BJ (cell line): ENCODE results near the gene PIGT. TPM values are rescaled to one million over a fixed set of nuclear protein-coding genes. Genes with fewer than 3 reads are reported as not detected.

Experiments used
- CTCF ChIA-PET: fragments of 350-600 bp; formaldehyde crosslinking; extraction: SDS; loops from one replicate; lab custom pipeline; 2021; ENCODE audit warnings: antibody characterized with exemption, inconsistent platforms; lab: Yijun Ruan, JAX
- POLR2A ChIA-PET: fragments of 300-600 bp; sonication (Branson Sonifier 250); formaldehyde crosslinking; extraction: SDS; loops from one replicate; lab custom pipeline; 2021; ENCODE audit warnings: antibody characterized with exemption; lab: Charles Lee
- DNase-seq: peaks from one replicate; pipeline ENCODE4 v3.0.0-alpha.2; 2011; ENCODE audit warnings: low read depth
- H3K27me3 ChIP-seq: 2 replicates; pipeline ENCODE4 v1.6.0; 2011; ENCODE audit warnings: low read length; ENCODE audit not compliant: control insufficient read depth, insufficient read depth
- H3K36me3 ChIP-seq: 2 replicates; pipeline ENCODE4 v1.5.1; 2011; ENCODE audit warnings: low read length; ENCODE audit not compliant: control insufficient read depth, insufficient read depth
- H3K4me3 ChIP-seq: 2 replicates; pipeline ENCODE4 v1.5.1; 2011; ENCODE audit warnings: low read depth, mild to moderate bottlenecking, control low read depth, low read length
- CTCF ChIP-seq: IDR thresholded peaks from 2 replicates; pipeline ENCODE4 v1.5.1; 2011; ENCODE audit warnings: low read depth, mild to moderate bottlenecking, control low read depth, inconsistent platforms, low read length, moderate library complexity; ENCODE audit not compliant: insufficient read depth
- polyA plus RNA-seq: library from polyadenylated mRNA; depleted of rRNA; stranded (reverse); fragments of >200 nt; gene quantifications from 2 replicates; pipeline ENCODE4 v1.2.3, GENCODE V29; 2011

Gene PIGT
- polyA plus RNA-seq, 1 experiment: 236 TPM

- Histone ChIP-seq H3K36me3 (no peaks in the 10 kb centered on the region), H3K27me3 (peaks cover 6% of the 10 kb centered on the region), H3K4me3 (no peak overlapping the region)
- ChIA-PET CTCF (interaction anchor here (1.0 to 2.8 kb wide), 4 partner anchors 7 to 151 kb away, joined by 3 to 17 read pairs (median 5); no protein-coding TSS in a partner anchor), POLR2A (no interaction called here)
- DNase-seq: no peak
- no peak for TF ChIP-seq CTCF
Measured at GRCh38 chr20:45444050-45444449, 28.1 kb downstream of the PIGT start.

GRCh38 chr20:45445805-45446562 lies 30.0 kb downstream of the PIGT start:
- TF ChIP-seq CTCF: peak; percentile 53
- H3K4me3 ChIP-seq: no peak overlapping the region
- DNase-seq: no peak
- peaks cover 6% of the 10 kb centered on the region for H3K27me3 ChIP-seq
- CTCF ChIA-PET: interaction anchor here (0.8 to 2.8 kb wide), 8 partner anchors 9 to 130 kb away, joined by 3 to 17 read pairs (median 4); partner anchors contain the start of gene SYS1
- POLR2A ChIA-PET: no interaction called here
- H3K36me3 ChIP-seq: no peaks in the 10 kb centered on the region

- no peak overlapping the region for H3K4me3 ChIP-seq
- ChIA-PET CTCF (interaction anchor here (1.2 to 3.2 kb wide), 2 partner anchors 12 to 129 kb away, joined by 3 to 21 read pairs; no protein-coding TSS in a partner anchor), POLR2A (no interaction called here)
- no peak for TF ChIP-seq CTCF
- no peak for DNase-seq
- no peaks in the 10 kb centered on the region for H3K36me3 ChIP-seq
- peaks cover 9% of the 10 kb centered on the region for H3K27me3 ChIP-seq
Measured at GRCh38 chr20:45448270-45448669, 32.3 kb downstream of the PIGT start.

- no peak overlapping the region for H3K4me3 ChIP-seq
- H3K27me3 ChIP-seq: peaks cover 10% of the 10 kb centered on the region
- ChIA-PET POLR2A (no interaction called here), CTCF (interaction anchor here (0.7 to 3.2 kb wide), 12 partner anchors 12 to 302 kb away, joined by 3 to 39 read pairs (median 6); partner anchors contain the start of gene SYS1)
- H3K36me3 ChIP-seq: no peaks in the 10 kb centered on the region
- no peak for TF ChIP-seq CTCF
- DNase-seq: no peak
Measured at GRCh38 chr20:45449528-45449927, 33.6 kb downstream of the PIGT start.

GRCh38 chr20:45450097-45450818 lies 34.3 kb downstream of the PIGT start:
- CTCF ChIA-PET: interaction anchor here (0.7 to 3.2 kb wide), 16 partner anchors 11 to 301 kb away, joined by 3 to 39 read pairs (median 4); partner anchors contain the start of gene SYS1
- no peak for DNase-seq
- Histone ChIP-seq H3K4me3 (no peak overlapping the region), H3K36me3 (no peaks in the 10 kb centered on the region), H3K27me3 (peaks cover 8% of the 10 kb centered on the region)
- POLR2A ChIA-PET: no interaction called here
- peak; percentile 55 for TF ChIP-seq CTCF
